GM12892 (cell line): ENCODE data around the gene PGBD5.

Experiments
- DNase-seq: peaks from one replicate; pipeline ENCODE4 v3.0.0; 2011; ENCODE audit not compliant: insufficient read length
- FAIRE-seq: peaks from 2 replicates; lab custom pipeline; 2011; peaks lifted over from hg19 to GRCh38; lab: Jason Lieb, UNC
- POLR2A ChIP-seq: IDR thresholded peaks from 2 replicates; pipeline ENCODE4 v1.6.1; 2011; ENCODE audit warnings: low read depth, low read length, control low read depth
- POLR2AphosphoS5 ChIP-seq: IDR thresholded peaks from 2 replicates; pipeline ENCODE4 v1.6.1; 2011; ENCODE audit warnings: low read depth, low read length, control low read depth
- TAF1 ChIP-seq: IDR thresholded peaks from 2 replicates; pipeline ENCODE4 v1.6.1; 2011; ENCODE audit warnings: low read depth, mild to moderate bottlenecking, control low read depth, low read length, borderline replicate concordance

PGBD5 gene

DNA sequence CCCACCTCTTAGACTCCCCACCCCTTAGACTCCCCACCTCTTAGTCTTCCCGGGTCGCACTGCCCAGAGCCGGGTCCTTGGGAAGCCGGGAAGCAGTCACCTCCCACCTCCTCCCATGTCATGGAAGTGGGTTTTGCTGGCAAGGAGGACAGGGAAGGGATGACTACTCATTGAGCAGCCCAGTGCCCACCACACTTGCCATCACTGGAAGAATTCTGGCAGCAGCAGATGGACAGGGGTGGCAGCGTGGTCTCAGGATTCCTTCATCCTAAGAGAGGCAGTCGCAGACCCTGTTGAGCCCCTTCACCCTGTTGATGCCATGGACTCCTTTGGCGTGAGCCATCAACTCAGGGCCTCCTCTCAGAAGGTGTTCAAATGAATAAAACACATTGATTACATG is 140.8 kb downstream of the PGBD5 start:
- TF ChIP-seq POLR2AphosphoS5 = no peak
- TF ChIP-seq TAF1 = no peak
- DNase-seq (no peak), FAIRE-seq (no peak)

DNA sequence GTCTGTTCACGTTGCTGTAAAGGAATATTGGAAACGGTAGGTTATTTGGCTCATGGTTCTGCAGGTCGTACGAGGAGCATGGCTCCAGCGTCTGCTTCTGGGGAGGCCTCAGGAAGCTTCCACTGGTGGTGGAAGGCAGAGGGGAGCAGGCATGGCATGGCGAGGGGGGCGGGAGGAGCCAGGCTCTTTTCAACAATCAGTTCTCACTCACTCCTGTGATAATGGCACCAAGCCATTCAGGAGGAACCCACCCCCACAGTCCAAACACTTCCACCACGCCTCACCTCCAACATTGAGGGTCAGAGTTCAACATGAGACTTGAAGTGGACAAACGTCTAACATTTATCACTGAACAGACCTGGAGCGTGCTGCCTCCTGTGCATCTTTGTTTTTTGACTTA is 141.2 kb downstream of the PGBD5 start:
- FAIRE-seq = no peak
- no peak for DNase-seq
- TF ChIP-seq POLR2AphosphoS5 (no peak), TAF1 (no peak), POLR2A (no peak)

DNA sequence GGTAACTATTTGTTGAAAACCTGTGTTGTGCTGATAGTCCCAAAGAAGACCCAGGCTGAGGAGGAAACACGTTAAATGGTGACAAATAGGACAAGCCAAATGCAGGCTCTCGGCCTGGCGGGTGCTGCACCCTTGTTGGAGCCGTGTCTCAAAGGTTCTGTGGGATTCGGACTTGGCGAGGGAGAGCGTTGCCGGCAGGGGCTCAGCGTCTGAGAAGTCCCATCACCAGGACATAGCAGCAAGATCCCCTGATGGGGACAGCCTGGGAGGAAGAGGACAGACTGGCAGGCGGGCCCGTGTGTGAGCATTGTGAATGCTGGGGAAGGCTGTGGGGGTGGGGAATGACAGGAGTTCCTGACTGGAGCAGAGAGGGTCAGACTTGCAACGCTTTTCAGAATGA is 142.5 kb downstream of the PGBD5 start:
- no peak for DNase-seq
- TF ChIP-seq POLR2AphosphoS5 (no peak), TAF1 (no peak), POLR2A (no peak)
- FAIRE-seq = no peak

DNA sequence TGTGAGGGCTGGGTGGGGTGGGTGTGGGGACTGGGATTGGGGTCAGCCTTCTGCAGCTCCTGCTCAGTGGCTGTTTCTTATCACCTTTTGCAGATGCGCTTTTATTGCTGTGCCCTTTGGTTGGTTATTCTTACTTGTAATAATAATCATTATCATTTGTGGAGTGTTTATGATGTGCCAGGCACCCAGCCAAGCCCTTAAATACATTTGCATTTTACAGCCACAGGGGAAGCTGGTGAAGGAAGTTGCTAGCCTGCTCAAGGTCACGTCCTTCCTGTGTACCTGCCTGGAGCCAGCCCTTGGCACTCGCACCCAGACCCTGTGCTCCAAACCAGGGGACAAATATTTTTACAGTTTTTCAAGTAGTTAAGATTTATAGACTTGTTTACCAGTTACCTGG is 144.0 kb downstream of the PGBD5 start:
- no peak for FAIRE-seq
- DNase-seq = no peak
- no peak for TF ChIP-seq POLR2A

- DNase-seq (no peak), FAIRE-seq (no peak)
- TF ChIP-seq POLR2AphosphoS5 (no peak), POLR2A (no peak), TAF1 (no peak)
Observed at GRCh38 chr1:230281556-230281955, 144.6 kb downstream of the PGBD5 start.

DNA sequence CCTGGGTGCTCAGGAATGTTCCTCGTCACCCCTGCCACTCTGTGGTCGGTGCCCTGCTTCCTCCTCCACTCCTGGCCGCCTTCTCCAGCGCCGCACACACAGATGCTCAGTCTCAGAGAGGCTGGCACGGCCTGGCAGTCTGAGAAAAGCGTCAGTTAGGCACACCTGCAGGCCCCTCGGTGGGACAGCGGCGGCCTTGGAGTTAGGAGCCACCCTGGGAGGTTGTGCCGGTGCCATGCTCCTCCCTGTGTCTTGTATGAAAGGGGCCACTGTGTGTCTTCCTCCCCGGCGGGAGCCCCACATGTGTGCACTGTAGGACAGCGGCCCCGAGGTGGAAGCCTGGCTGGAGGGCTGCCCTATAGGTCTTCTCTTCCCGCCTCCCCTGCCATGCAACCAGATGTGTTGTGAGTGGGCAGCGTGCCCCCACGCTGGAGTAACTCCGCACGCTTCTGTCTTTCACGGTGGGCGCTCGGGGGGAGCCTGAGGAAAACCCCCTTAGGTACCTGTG is 145.2 kb downstream of the PGBD5 start:
- DNase-seq = no peak
- FAIRE-seq = no peak
- TF ChIP-seq POLR2AphosphoS5 (no peak), TAF1 (no peak), POLR2A (no peak)

- DNase-seq (no peak), FAIRE-seq (no peak)
- TF ChIP-seq POLR2A = no peak
- TF ChIP-seq TAF1 = no peak
- no peak for TF ChIP-seq POLR2AphosphoS5
Observed at GRCh38 chr1:230280054-230280795, 145.9 kb downstream of the PGBD5 start.

DNA sequence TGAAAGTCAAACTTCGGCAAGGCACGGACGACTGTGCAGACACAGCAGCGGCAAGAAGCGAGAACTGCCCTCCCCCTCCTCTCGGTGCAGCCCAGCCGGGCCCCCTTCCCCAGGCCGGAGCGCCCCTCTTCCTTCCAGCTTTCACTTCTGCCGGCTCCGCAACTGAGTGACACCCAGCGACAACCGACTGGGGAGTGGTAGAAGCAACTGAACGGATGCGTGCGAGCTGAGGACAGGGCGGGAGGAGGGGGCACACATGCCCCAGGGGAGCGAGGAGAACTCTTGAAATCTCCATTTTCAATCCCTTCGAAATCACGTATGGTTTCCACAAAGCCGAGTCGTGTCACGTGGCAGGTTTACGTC is 146.6 kb downstream of the PGBD5 start:
- no peak for FAIRE-seq
- TF ChIP-seq POLR2AphosphoS5 = no peak
- no peak for TF ChIP-seq POLR2A
- no peak for TF ChIP-seq TAF1
- no peak for DNase-seq

GRCh38 chr1:230278871-230279582 is 147.1 kb downstream of the PGBD5 start:
- DNase-seq (no peak), FAIRE-seq (no peak)
- no peak for TF ChIP-seq TAF1
- TF ChIP-seq POLR2A = no peak
- TF ChIP-seq POLR2AphosphoS5 = no peak

DNA sequence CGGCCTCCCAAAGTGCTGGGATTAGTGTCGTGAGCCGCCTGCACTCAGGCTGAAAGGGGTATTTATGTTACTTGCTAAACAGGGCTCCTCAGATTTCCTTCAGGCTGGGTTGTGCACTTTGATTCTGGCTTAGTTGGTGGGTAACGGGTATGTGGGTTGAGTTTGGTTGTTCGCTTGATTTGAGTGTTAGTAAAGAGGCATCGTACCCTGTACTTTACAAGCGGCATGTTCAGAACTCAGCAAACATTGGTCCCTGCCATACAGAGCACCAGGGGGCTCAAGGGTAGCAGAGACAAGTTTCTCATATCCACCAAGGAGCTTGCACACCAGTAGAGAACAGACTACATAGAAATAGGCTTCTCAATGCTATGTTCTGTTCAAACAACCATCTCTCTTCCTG is 147.8 kb downstream of the PGBD5 start:
- no peak for TF ChIP-seq TAF1
- no peak for FAIRE-seq
- DNase-seq = no peak

DNA sequence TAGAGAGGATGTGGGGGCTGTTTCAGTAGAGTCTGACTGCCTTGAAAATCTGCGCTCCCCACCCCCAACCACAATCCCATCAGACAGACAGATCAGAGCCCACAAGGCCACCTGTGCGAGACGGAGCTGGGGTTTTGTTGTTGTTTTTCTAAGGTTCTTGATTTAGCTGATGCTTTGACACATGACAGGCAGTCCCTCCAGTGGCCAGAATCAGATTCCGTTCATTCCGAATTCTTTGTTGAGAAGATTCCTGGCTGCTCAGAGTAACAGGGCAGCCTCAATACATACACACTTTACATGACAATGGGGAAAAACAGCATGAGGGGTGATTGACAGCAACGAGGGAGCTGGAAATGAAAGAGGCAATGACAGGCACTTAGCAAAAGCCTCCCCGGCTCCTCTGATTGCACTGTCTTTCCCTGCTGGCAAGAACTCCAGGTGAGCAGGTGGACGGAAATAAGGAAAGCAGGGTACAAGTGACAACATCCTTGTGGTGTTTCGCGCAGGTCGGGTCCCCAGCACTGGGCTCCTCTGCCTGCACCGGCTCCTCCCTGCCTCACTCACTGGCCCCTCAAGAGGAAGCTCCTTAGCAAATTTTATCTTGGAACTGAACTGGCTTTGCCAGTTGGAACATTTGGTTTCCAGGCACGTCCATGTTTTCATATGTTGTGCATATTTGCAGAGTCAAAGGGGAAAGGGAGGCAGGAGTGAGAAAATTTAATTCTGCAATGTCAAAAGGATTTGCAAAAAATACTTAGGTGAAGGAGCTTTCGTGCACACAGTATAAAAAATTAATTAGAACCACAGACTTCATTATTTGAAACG is 148.7 kb downstream of the PGBD5 start:
- no peak for FAIRE-seq
- TF ChIP-seq TAF1 (no peak), POLR2AphosphoS5 (no peak), POLR2A (no peak)
- no peak for DNase-seq
